Mononuclear cell (primary cell): ENCODE data around the gene PAPPA2. TPM values are rescaled to one million over a fixed set of nuclear protein-coding genes. Genes with fewer than 3 reads are reported as not detected.
"Not testable (repeated sequence)": the region's sequence is repeated elsewhere in the genome, so short reads cannot be mapped to it uniquely, and the experiment has no call there.

ENCODE experiments used
- H3K27me3 ChIP-seq: 2 replicates; pipeline ENCODE4 v1.6.0; 2011; ENCODE audit warnings: low read length, control low read depth; ENCODE audit not compliant: insufficient read depth
- H3K4me1 ChIP-seq: 2 replicates; pipeline ENCODE4 v1.5.1; 2011; ENCODE audit warnings: mild to moderate bottlenecking, low read length, control low read depth; ENCODE audit not compliant: insufficient read depth
- H3K4me3 ChIP-seq: 2 replicates; pipeline ENCODE4 v1.5.1; 2011; ENCODE audit warnings: mild to moderate bottlenecking, low read length, moderate library complexity
- H3K9me3 ChIP-seq: 2 replicates; pipeline ENCODE4 v1.5.1; 2011; ENCODE audit warnings: low read depth, mild to moderate bottlenecking, control low read depth, low read length
- total RNA-seq: library from RNA; depleted of rRNA; stranded (reverse); fragments of >200 nt; gene quantifications from one replicate; pipeline ENCODE4 v1.2.3, GENCODE V29; 2012

Gene PAPPA2
- total RNA-seq, 1 donor: 0.10 TPM

- H3K27me3 ChIP-seq: no peaks in the 10 kb centered on the region
- no peaks in the 10 kb centered on the region for H3K9me3 ChIP-seq
Measured at GRCh38 chr1:176556288-176556687, 93.3 kb downstream of the PAPPA2 start.

DNA sequence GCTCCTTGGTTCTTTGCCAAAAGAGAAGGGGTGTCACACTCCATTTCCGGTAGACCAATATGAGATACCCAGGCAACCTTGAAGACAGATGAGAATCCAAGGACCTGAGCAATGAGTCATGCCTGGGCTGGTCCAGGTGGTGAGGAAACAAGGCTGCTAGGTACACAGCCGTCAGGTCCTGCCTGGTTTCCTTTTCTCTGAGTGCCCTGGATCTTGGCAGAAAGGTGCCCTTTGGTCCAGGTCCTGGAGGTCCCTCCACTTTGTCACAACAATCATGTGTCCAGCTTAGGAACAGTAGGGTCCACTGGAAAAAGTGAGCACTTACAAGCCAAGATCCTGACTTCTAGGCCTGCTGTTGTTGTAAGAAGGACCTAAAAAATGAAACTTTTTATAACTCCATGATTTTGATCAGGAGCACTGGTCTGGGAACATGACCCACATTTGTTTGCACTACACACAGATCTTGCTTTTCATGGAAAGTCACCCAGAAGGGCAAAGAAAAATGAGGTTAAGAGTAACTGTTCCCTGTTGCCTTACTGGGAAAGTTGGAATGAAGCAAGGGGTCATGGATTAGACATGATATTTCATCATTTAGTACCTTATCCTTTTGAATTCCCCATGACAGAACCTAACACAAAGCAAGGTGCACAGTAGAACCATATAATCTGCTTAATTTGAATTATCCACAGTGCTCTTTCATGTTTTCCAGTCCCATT, 94.7 kb downstream of the PAPPA2 start:
- Histone ChIP-seq H3K4me3 (no peak overlapping the region), H3K4me1 (no peaks in the 10 kb centered on the region), H3K27me3 (no peaks in the 10 kb centered on the region), H3K9me3 (no peaks in the 10 kb centered on the region)

More at GRCh38 chr1:176556288-176556687, 93.3 kb downstream of the PAPPA2 start:
- no peaks in the 10 kb centered on the region for H3K4me1 ChIP-seq
- H3K4me3 ChIP-seq: no peak overlapping the region

DNA sequence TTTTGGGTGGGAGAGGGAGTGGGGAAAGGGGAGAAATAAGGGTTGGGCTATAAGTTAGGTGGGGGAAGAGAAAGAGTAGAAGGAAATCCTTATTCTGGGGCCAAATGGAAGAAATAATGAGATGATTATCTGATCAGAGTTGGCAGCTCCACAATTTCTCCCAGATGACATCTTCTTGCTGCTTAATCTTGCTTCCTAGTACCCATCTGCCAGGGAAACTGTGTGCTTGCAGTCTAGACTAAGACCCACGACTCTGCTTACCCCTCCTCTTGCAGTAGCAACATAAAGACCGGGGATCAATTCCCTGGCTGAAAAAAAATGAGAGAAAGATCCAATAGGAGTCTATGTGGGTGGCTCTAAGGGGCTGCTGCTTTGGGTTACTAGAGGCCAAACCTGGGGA, 95.6 kb downstream of the PAPPA2 start:
- no peaks in the 10 kb centered on the region for H3K4me1 ChIP-seq
- no peaks in the 10 kb centered on the region for H3K9me3 ChIP-seq
- H3K27me3 ChIP-seq: no peaks in the 10 kb centered on the region
- no peak overlapping the region for H3K4me3 ChIP-seq

DNA sequence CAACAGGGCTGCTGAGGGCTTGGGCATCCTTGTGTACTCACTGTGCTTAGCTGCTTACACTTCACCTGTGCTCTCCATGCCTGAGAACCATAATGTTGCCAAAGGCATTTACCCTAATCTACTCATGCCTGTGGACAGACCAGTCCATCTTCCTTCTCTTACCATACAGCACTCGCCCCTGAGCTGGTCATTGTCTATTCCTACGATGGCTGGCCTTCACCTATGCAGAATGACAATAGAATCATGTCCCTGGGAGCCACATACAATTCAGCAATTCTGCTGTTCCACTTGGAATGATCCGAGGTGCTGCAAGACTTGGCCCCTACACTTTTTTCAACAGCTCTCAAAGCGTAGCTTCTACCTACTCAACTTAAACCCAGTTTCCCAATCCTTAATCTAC, 96.5 kb downstream of the PAPPA2 start:
- Histone ChIP-seq H3K9me3 (no peaks in the 10 kb centered on the region), H3K4me1 (no peaks in the 10 kb centered on the region), H3K4me3 (no peak overlapping the region), H3K27me3 (no peaks in the 10 kb centered on the region)

DNA sequence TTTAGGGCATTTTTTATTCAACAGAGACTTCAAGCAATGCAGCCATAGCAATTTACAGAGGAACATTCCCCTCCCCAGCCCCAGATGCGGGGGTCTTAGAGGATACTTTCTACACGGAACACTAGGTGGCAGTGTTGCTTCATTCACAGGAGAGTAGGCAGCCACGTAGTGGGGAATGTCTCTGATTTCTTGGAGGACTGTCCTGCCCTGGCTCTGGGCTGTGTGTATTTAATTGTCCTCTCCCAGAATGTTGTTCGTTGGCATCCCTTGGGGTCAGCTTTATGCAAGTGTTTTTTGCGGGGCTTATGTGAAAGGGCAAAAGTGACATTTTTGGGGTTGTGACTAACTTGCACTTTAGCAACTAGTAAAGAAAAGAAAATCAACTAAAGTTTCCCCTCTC, 96.9 kb downstream of the PAPPA2 start:
- Histone ChIP-seq H3K9me3 (no peaks in the 10 kb centered on the region), H3K4me1 (no peaks in the 10 kb centered on the region), H3K4me3 (no peak overlapping the region), H3K27me3 (no peaks in the 10 kb centered on the region)

- Histone ChIP-seq H3K4me1 (no peaks in the 10 kb centered on the region), H3K9me3 (no peaks in the 10 kb centered on the region), H3K4me3 (no peak overlapping the region), H3K27me3 (no peaks in the 10 kb centered on the region)
Measured at GRCh38 chr1:176560681-176561080, 97.7 kb downstream of the PAPPA2 start.

- not testable (repeated sequence) for H3K27me3 ChIP-seq
Measured at GRCh38 chr1:176561761-176562160, 98.8 kb downstream of the PAPPA2 start.

GRCh38 chr1:176566004-176566975, 103.3 kb downstream of the PAPPA2 start:
- Histone ChIP-seq H3K4me1 (no peaks in the 10 kb centered on the region), H3K9me3 (no peaks in the 10 kb centered on the region), H3K4me3 (no peak overlapping the region), H3K27me3 (no peaks in the 10 kb centered on the region)

More at GRCh38 chr1:176561761-176562160, 98.8 kb downstream of the PAPPA2 start:
- not testable (repeated sequence) for H3K9me3 ChIP-seq, H3K4me3 ChIP-seq, H3K4me1 ChIP-seq

DNA sequence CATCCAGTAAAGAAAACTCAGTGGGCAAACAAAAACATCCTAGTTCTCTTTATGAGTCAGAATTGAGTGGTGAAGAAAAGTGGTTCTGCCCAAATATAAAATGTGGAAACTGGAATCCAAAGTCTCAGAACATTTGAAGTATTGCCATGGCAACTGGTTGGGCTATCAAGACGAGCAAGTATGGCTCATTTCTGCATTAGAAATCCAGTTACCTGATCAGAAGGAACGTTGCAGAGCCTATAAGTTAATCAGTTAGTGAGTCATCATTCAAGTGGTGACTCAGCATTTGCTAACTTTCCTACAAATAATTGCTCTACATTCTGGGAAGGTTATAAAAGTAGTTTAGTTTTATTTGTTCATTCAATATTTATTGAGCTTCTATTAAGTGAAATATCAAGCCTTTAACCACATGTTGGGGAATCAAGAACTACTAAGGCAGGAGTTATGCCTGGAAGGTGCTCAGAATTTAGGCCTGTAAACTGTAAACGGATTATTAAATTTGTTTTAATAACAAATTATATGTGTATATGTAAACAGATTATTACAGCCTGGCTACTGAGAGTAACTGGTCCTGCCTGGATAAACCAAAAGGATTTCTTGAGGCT, 104.3 kb downstream of the PAPPA2 start:
- no peaks in the 10 kb centered on the region for H3K9me3 ChIP-seq
- no peaks in the 10 kb centered on the region for H3K4me1 ChIP-seq
- no peak overlapping the region for H3K4me3 ChIP-seq

GRCh38 chr1:176568185-176568584, 105.2 kb downstream of the PAPPA2 start:
- Histone ChIP-seq H3K27me3 (no peaks in the 10 kb centered on the region), H3K4me1 (no peaks in the 10 kb centered on the region), H3K4me3 (no peak overlapping the region), H3K9me3 (no peaks in the 10 kb centered on the region)

More for the DNA sequence above, 104.3 kb downstream of the PAPPA2 start:
- no peaks in the 10 kb centered on the region for H3K27me3 ChIP-seq

DNA sequence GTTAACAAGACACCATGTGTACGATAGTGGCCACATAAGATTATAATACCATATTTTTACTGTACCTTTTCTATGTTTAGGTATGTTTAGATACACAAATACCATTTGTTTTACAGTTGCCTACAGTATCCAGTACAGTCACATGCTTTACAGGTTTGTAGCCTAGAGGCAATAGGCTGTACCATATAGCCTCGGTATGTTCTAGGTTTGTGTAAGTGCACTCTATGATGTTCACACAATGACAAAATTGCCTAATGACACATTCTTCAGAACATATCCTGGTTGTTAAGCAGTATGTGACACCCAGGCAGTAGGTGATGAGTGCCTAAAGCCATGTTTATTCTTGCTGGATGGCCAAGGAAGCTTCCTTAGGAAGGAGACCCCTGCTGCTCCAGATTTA, 111.8 kb downstream of the PAPPA2 start:
- Histone ChIP-seq H3K4me3 (no peak overlapping the region), H3K9me3 (no peaks in the 10 kb centered on the region), H3K4me1 (no peaks in the 10 kb centered on the region), H3K27me3 (no peaks in the 10 kb centered on the region)

DNA sequence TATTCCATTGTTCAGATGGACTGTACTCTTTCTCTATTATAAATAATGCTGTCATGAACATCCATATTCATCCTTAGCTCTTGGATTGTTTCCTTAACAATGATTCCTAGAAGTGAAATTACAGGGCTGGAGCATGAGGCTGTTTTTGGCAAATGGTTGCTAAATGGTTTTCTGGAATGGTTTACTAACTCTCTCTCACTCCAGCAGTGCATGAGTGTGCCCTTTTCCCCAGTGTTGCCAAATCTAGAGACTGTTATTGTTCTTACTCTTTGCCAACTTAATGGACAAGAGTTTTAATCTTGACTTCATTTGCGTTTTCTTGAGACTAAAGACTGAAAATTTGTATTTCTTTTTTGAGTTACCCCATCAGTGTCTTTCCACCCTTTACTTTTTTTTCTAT, 113.0 kb downstream of the PAPPA2 start:
- no peak overlapping the region for H3K4me3 ChIP-seq
- no peaks in the 10 kb centered on the region for H3K9me3 ChIP-seq
- no peaks in the 10 kb centered on the region for H3K27me3 ChIP-seq
- H3K4me1 ChIP-seq: no peaks in the 10 kb centered on the region

- Histone ChIP-seq H3K4me1 (no peaks in the 10 kb centered on the region), H3K9me3 (no peaks in the 10 kb centered on the region), H3K4me3 (no peak overlapping the region), H3K27me3 (no peaks in the 10 kb centered on the region)
Measured at GRCh38 chr1:176576670-176577069, 113.7 kb downstream of the PAPPA2 start.

DNA sequence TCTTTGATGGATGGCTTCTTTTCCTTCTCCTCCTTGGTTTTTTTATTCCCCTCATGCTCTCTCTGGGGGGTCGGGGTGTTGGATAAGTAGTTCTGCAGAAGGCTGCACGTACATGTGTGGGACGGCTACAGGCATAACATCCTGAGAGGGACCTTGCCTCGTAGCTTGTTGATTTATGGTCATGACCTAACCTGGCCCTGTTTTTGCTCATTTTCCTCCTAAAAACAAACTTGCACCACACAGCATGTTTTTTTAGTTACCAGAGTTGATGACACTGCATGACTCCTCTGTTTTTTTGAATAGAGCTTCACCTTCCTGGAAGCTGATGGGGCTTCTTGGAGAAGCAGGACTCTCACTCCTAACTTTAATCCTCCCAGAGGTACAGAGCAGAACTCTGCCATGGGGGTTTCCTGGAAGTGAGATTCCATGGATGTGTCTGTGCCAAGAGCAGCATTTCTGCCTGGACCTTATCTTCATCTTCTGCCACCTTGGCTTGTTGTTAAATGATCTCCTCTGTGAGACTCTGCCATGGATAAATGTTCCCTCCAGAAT, 114.7 kb downstream of the PAPPA2 start:
- no peaks in the 10 kb centered on the region for H3K27me3 ChIP-seq
- H3K4me3 ChIP-seq: no peak overlapping the region
- no peaks in the 10 kb centered on the region for H3K9me3 ChIP-seq
- H3K4me1 ChIP-seq: no peaks in the 10 kb centered on the region

- no peaks in the 10 kb centered on the region for H3K27me3 ChIP-seq
- H3K4me1 ChIP-seq: no peaks in the 10 kb centered on the region
- no peaks in the 10 kb centered on the region for H3K9me3 ChIP-seq
- no peak overlapping the region for H3K4me3 ChIP-seq
Measured at GRCh38 chr1:176579087-176579486, 116.1 kb downstream of the PAPPA2 start.
